OCI-LY1 (cell line): ENCODE results near the gene CCDC51.

Source experiments
- EZH2 ChIP-seq: fragments of 200-600 bp; sonication (generic), shearing (Covaris generic); IDR thresholded peaks from 2 replicates; pipeline ENCODE4 v1.8.0; 2017; ENCODE audit warnings: borderline replicate concordance, mixed run types, mild to moderate bottlenecking, antibody characterized with exemption, low read length, moderate library complexity, mixed read lengths
- TF ChIP-seq, protein P1 (sequence below): fragments of 200-600 bp; sonication (generic), shearing (Covaris generic); IDR thresholded peaks from 2 replicates; pipeline ENCODE4 v1.5.1; 2017; ENCODE audit warnings: mild to moderate bottlenecking, antibody characterized with exemption, low read length, moderate library complexity, mixed read lengths

DNA sequence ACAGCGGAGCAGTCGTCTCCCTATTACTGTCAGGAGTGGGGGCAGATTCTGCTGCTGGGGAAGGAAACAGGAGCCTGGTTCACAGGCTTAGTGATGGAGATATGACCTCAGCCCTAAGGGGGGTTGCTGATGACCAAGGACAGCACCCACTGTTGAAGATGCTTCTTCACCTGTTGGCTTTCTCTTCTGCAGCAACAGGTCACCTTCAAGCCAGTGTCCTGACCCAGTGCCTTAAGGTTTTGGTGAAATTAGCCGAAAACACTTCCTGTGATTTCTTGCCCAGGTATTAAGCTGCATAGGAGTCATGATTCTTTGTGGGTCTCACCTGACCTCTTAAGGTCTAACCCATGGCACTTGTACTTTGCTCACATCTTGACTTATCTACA, 20.6 kb upstream of the CCDC51 start:
- TF ChIP-seq, protein P1, sequence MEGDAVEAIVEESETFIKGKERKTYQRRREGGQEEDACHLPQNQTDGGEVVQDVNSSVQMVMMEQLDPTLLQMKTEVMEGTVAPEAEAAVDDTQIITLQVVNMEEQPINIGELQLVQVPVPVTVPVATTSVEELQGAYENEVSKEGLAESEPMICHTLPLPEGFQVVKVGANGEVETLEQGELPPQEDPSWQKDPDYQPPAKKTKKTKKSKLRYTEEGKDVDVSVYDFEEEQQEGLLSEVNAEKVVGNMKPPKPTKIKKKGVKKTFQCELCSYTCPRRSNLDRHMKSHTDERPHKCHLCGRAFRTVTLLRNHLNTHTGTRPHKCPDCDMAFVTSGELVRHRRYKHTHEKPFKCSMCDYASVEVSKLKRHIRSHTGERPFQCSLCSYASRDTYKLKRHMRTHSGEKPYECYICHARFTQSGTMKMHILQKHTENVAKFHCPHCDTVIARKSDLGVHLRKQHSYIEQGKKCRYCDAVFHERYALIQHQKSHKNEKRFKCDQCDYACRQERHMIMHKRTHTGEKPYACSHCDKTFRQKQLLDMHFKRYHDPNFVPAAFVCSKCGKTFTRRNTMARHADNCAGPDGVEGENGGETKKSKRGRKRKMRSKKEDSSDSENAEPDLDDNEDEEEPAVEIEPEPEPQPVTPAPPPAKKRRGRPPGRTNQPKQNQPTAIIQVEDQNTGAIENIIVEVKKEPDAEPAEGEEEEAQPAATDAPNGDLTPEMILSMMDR: no peak
- no peak for TF ChIP-seq EZH2
